Smooth muscle cell (in vitro differentiated cells): Measurements from ENCODE around the gene XPR1. TPM values are rescaled to one million over a fixed set of nuclear protein-coding genes. Genes with fewer than 3 reads are reported as not detected.

Source experiments
- DNase-seq: peaks from one replicate; lab custom pipeline; 2025; ENCODE audit not compliant: unreplicated experiment; lab: John Stamatoyannopoulos, UW
- H2AFZ ChIP-seq: fragments of 200-600 bp; sonication (generic); 2 replicates; pipeline ENCODE4 v1.6.0; 2016; ENCODE audit warnings: antibody characterized with exemption, low read depth, mild to moderate bottlenecking
- H3F3A ChIP-seq: fragments of 200-600 bp; sonication (generic); 2 replicates; pipeline ENCODE4 v1.6.0; 2017; ENCODE audit warnings: antibody characterized with exemption, low read depth
- H3K27ac ChIP-seq: fragments of 200-600 bp; sonication (generic); 2 replicates; pipeline ENCODE4 v1.5.1; 2016; ENCODE audit warnings: low read depth, mild to moderate bottlenecking
- H3K27me3 ChIP-seq: fragments of 200-600 bp; sonication (generic); 2 replicates; pipeline ENCODE4 v1.6.1; 2016; ENCODE audit warnings: low read depth, mild to moderate bottlenecking
- H3K36me3 ChIP-seq: fragments of 200-600 bp; sonication (generic); 2 replicates; pipeline ENCODE4 v1.5.1; 2016; ENCODE audit warnings: low read depth
- H3K4me1 ChIP-seq: fragments of 200-600 bp; sonication (generic); 2 replicates; pipeline ENCODE4 v1.5.1; 2016; ENCODE audit warnings: low read depth
- H3K4me2 ChIP-seq: fragments of 200-600 bp; sonication (generic); 2 replicates; pipeline ENCODE4 v1.6.0; 2016; ENCODE audit warnings: mild to moderate bottlenecking
- H3K4me3 ChIP-seq: fragments of 200-600 bp; sonication (generic); 2 replicates; pipeline ENCODE4 v1.5.1; 2016; ENCODE audit warnings: mild to moderate bottlenecking
- H3K79me2 ChIP-seq: fragments of 200-600 bp; sonication (generic); 2 replicates; pipeline ENCODE4 v1.6.0; 2016; ENCODE audit warnings: low read depth, mild to moderate bottlenecking
- H3K9ac ChIP-seq: fragments of 200-600 bp; sonication (generic); 2 replicates; pipeline ENCODE4 v1.6.0; 2016; ENCODE audit warnings: low read depth
- H3K9me3 ChIP-seq: fragments of 200-600 bp; sonication (generic); replicated peaks from 2 replicates; pipeline ENCODE4 v1.5.1; 2016; ENCODE audit warnings: low read depth
- H4K20me1 ChIP-seq: fragments of 200-600 bp; sonication (generic); 2 replicates; pipeline ENCODE4 v1.6.0; 2016; ENCODE audit warnings: low read depth
- CTCF ChIP-seq: fragments of 200-600 bp; sonication (generic); IDR thresholded peaks from 2 replicates; pipeline ENCODE4 v1.5.1; 2017; ENCODE audit warnings: borderline replicate concordance, mild to moderate bottlenecking, antibody characterized with exemption; ENCODE audit not compliant: insufficient read depth, poor library complexity, severe bottlenecking
- WGBS: methylation state at CpG from one replicate; pipeline ENCODE4 v1.1.7; 2016; ENCODE audit warnings: low lambda C conversion rate; 5-methylcytosine and 5-hydroxymethylcytosine counted together
- polyA plus RNA-seq: library from polyadenylated mRNA; unstranded; fragments of >200 nt; fragmentation: Nextera tagmentation; extraction: Ambion mirVana; gene quantifications from 2 replicates; pipeline ENCODE4 v1.2.1, GENCODE V29; 2016
- total RNA-seq: library from RNA; depleted of rRNA; stranded (reverse); fragments of >200 nt; gene quantifications from 2 replicates; pipeline ENCODE4 v1.2.3, GENCODE V29; 2014

The XPR1 gene
- total and polyA plus RNA-seq, 2 experiments from 2014 or later: 9.5 to 27.6 TPM

- no peak overlapping the region for H3K9ac ChIP-seq
- no peaks in the 10 kb centered on the region for H3F3A ChIP-seq
- H2AFZ ChIP-seq: no peak overlapping the region
- no peak for DNase-seq
- peaks cover 7% of the 10 kb centered on the region for H3K4me1 ChIP-seq
- TF ChIP-seq CTCF: no peak
- no peak overlapping the region for H3K4me3 ChIP-seq
- H4K20me1 ChIP-seq: no peaks in the 10 kb centered on the region
- H3K4me2 ChIP-seq: no peak overlapping the region
- 88% methylated on average over 15 of the region's 15 CpGs for WGBS
- no peaks in the 10 kb centered on the region for H3K36me3 ChIP-seq
- H3K79me2 ChIP-seq: no peaks in the 10 kb centered on the region
- no peak overlapping the region for H3K27ac ChIP-seq
- H3K9me3 ChIP-seq: no peaks in the 10 kb centered on the region
- no peaks in the 10 kb centered on the region for H3K27me3 ChIP-seq
These were observed 276.4 kb downstream of the XPR1 start for GRCh38 chr1:180908074-180908765.

- peaks cover 11% of the 10 kb centered on the region for H3K4me1 ChIP-seq
- no peak overlapping the region for H3K4me3 ChIP-seq
- no peaks in the 10 kb centered on the region for H3F3A ChIP-seq
- no peak overlapping the region for H3K27ac ChIP-seq
- no peaks in the 10 kb centered on the region for H3K36me3 ChIP-seq
- WGBS: 82% methylated on average over 3 of the region's 3 CpGs
- no peak overlapping the region for H2AFZ ChIP-seq
- H3K79me2 ChIP-seq: no peaks in the 10 kb centered on the region
- H3K9ac ChIP-seq: no peak overlapping the region
- no peak for TF ChIP-seq CTCF
- H3K27me3 ChIP-seq: no peaks in the 10 kb centered on the region
- H3K4me2 ChIP-seq: no peak overlapping the region
- H3K9me3 ChIP-seq: no peaks in the 10 kb centered on the region
- no peaks in the 10 kb centered on the region for H4K20me1 ChIP-seq
- no peak for DNase-seq
These were observed 277.2 kb downstream of the XPR1 start for GRCh38 chr1:180909005-180909414.

GRCh38 chr1:180909462-180909976 is 277.7 kb downstream of the XPR1 start:
- no peaks in the 10 kb centered on the region for H3K27me3 ChIP-seq
- no peak for DNase-seq
- H3K36me3 ChIP-seq: no peaks in the 10 kb centered on the region
- H3K9ac ChIP-seq: no peak overlapping the region
- no peak overlapping the region for H3K27ac ChIP-seq
- no peaks in the 10 kb centered on the region for H3K9me3 ChIP-seq
- WGBS: 89% methylated on average over 5 of the region's 5 CpGs
- TF ChIP-seq CTCF: no peak
- peaks cover 14% of the 10 kb centered on the region for H3K4me1 ChIP-seq
- no peak overlapping the region for H3K4me3 ChIP-seq
- no peaks in the 10 kb centered on the region for H3F3A ChIP-seq
- H4K20me1 ChIP-seq: no peaks in the 10 kb centered on the region
- no peak overlapping the region for H2AFZ ChIP-seq
- peaks cover 4% of the 10 kb centered on the region for H3K79me2 ChIP-seq
- H3K4me2 ChIP-seq: no peak overlapping the region
